MM.1S (cell line): Measurements from ENCODE around the gene COA8.

Experiments
- CTCF ChIP-seq: fragments of 300-600 bp; sonication (generic); IDR thresholded peaks from 2 replicates; pipeline ENCODE4 v1.5.1; 2016; ENCODE audit warnings: antibody characterized with exemption, low read length, mixed read lengths
- EZH2 ChIP-seq: fragments of 300-600 bp; sonication (generic); optimal IDR thresholded peaks from 2 replicates; pipeline ENCODE3; 2017; ENCODE audit warnings: low read depth, mild to moderate bottlenecking, antibody characterized with exemption, low read length, mixed read lengths
- EZH2phosphoT487 ChIP-seq: fragments of 300-600 bp; sonication (generic); IDR thresholded peaks from 2 replicates; pipeline ENCODE4 v1.6.1; 2018; ENCODE audit warnings: antibody characterized with exemption, low read length

GRCh38 chr14:103560691-103561090, 2.1 kb upstream of the COA8 start:
- TF ChIP-seq CTCF (no peak), EZH2 (no peak), EZH2phosphoT487 (no peak)
